GM10266 (cell line): ENCODE results near the gene VPS9D1.
"Not testable (repeated sequence)": the region's sequence is repeated elsewhere in the genome, so short reads cannot be mapped to it uniquely, and the experiment has no call there.

Source experiments
- DNase-seq: peaks from one replicate; pipeline ENCODE4 v3.0.0; 2012; ENCODE audit errors: extremely low spot score
- TF ChIP-seq, protein P1 (sequence below): IDR thresholded peaks from 2 replicates; pipeline ENCODE4 v1.5.1; 2012; ENCODE audit warnings: mild to moderate bottlenecking, low read depth; ENCODE audit not compliant: control insufficient read depth, insufficient read depth; ENCODE audit errors: missing control alignments

VPS9D1 gene

DNA sequence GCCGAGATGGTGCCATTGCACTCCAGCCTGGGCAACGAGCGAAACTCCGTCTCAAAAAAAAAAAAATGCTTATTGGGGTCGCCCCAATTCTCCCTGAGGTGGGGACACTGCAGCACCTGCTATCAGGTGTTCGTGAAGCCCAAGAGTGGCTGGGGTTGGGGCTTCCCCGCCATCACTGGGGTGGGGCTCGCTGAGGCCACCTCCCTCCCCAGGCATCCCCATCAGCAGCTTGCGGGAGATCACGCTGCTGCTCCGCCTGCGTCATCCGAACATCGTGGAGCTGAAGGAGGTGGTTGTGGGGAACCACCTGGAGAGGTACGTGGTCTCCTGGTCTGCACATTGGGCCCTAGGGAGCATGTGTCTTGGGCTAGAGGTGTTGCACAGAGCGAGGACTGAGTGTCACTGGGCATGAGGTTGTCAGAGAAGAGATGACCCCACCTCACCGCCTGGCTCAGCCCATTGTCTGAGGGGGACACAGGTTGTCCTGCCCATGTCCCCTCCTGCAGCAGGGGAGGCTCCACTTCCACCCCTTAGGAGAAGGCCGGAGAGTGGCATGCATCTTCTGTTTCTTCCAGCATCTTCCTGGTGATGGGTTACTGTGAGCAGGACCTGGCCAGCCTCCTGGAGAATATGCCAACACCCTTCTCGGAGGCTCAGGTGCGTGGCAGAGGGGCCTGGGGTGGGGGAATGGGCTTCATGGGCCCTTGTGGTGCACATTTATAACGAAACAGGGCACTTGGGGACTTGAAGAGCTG is 29.3 kb downstream of the VPS9D1 start:
- no peak for DNase-seq

DNA sequence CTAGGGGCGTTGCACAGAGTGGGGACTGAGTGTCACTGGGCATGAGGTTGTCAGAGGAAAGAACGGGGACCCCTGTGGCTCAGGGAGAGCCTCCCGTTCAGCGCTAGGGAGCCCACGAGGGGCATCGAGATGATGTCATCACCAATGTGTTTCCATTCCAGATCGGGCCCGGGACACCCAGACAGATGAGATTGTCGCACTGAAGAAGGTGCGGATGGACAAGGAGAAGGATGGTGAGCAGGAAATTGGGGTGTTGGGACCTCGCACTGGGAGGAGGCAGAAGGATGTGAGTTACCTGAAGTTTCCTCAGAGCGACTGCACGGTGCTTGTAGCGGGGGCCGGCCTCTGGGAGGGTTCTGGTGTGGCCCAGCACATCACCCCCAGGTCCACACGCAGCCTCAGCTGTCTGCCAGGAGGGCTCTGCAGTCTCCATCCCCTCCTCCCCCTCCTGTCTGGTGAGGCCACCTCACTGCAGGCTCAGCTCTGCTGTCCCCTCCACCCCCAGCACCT is 30.3 kb downstream of the VPS9D1 start:
- TF ChIP-seq, protein P1, sequence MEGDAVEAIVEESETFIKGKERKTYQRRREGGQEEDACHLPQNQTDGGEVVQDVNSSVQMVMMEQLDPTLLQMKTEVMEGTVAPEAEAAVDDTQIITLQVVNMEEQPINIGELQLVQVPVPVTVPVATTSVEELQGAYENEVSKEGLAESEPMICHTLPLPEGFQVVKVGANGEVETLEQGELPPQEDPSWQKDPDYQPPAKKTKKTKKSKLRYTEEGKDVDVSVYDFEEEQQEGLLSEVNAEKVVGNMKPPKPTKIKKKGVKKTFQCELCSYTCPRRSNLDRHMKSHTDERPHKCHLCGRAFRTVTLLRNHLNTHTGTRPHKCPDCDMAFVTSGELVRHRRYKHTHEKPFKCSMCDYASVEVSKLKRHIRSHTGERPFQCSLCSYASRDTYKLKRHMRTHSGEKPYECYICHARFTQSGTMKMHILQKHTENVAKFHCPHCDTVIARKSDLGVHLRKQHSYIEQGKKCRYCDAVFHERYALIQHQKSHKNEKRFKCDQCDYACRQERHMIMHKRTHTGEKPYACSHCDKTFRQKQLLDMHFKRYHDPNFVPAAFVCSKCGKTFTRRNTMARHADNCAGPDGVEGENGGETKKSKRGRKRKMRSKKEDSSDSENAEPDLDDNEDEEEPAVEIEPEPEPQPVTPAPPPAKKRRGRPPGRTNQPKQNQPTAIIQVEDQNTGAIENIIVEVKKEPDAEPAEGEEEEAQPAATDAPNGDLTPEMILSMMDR, result no peak
- DNase-seq, result peak; percentile 5

More for the DNA sequence above, 29.3 kb downstream of the VPS9D1 start:
- TF ChIP-seq, protein P1, result no peak

DNA sequence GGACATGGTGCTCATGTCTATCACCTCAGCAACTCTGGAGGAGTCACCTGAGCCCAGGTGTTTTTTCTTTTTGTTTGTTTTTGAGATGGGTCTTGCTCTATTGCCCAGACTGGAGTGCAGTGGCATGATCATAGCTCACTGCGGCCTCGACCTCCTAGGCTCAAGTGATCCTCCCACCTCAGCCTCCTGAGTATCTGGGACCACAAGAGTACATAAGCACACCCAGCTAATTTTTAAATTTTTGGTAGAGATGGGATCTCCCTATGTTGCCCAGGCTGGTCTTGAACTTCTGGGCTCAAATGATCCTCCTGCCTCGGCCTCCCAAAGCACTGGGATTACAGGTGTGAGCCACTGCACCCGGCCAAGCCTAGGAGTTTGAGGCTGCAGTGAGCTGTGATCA is 31.1 kb downstream of the VPS9D1 start:
- DNase-seq, result not testable (repeated sequence)

DNA sequence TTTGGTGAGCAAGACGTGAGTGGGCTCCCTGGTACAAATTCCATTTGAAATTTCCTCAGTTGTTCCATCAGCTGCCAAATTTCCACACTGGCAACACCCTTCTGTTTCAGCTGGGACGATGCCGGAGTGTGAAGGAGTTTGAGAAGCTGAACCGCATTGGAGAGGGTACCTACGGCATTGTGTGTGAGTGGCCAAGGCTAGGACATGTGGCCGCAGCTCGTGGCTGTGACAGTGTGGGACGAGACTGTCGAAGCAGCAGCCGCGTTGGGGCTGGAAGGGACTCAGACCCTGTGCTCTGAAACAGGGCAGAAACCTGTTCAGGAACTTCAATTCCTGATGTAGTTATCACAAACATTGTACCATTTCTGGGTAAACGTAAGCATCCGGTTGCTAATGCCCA is 31.6 kb downstream of the VPS9D1 start:
- TF ChIP-seq, protein P1, result no peak
- DNase-seq, result no peak

DNA sequence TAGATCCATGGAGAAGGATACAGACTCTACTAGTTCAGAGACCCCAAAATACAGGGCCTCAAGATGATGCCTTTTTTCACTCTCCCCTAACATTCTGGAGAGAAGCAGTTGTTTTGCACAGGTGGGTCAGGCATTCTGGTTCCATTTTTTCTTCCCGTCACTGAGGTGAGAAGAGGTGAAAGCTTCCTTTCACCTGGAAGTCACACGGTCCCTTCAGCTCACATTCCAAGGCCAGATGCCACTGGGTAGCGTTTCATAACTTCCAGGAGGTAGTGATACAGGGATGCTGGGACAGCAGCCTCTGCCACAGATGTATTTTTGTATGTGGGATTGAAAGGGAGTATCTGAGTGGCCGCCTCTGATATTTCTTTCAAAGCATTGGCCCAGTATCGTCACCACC is 32.3 kb downstream of the VPS9D1 start:
- TF ChIP-seq, protein P1, result no peak
- DNase-seq, result no peak

DNA sequence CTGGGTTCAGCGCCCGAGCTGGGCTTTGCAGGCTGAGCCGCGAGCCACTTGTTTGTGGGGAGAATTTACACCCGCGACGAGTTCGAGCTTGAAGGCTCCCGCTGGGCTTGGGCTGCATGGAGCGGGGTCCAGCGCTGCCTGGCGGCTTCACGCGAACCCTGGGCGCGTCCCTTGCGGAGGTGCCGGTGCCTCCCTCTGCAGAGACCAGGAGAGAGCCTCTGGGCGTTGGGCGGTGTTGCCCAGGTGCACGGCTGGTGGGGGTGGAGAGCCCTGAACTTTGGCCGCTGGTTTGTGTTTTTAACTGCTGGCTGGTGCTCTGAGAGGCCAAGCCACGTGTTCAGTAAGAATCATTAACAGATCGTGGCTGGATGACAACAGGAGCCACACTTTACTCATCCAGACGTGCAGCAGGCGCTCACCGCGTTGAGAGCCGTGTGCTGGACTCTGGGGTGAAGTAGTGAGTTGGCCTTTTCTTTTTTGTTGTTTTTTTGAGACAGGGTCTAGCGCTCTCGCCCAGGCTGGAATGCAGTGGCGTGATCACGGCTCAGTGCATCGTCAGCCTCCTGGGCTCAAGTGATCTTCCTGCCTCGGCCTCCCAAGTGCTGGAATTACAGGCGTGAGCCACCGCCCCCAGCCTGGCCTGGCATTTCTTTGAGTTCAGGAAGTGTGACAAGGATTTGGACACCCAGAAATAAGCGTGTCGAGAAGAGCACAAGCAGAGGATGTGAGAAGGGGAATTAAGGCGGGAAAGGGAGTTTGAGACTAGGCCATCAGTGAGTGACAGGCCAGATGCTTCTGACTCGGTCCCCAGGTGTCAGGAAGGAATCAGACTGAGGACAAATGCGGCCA is 33.4 kb downstream of the VPS9D1 start:
- TF ChIP-seq, protein P1, result no peak
- no peak for DNase-seq

DNA sequence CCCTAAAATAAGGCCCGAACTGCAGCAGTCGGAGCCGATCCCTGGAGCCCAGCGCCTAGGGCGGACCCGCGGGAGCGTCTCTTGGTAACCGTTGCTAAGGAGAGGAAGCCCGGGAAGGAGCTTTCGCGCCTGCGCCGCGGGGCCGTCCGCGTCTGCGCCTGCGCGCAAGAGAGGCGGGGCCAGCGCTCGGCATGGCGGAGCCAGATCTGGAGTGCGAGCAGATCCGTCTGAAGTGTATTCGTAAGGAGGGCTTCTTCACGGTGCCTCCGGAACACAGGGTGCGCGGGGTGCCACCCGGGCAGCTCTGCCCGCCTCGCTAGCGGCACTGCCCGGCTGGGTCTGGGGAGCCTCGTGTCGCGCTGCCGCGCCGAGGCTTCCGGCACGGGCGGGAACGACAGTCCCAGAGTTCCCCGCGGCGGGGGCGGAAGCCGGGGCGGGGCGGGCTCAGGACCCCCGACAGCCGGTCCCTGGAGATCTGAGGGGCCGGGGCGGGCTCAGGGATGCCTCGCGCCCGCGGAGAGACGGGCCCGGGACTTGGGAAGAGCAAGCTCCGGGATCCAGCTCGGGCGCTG is 34.1 kb downstream of the VPS9D1 start, which contains the start of gene CDK10:
Gene CDK10 (plus strand): TSS at position 170 of the 572 bp plus-strand sequence. CDS start 22 bp downstream, at position 192.
- peak; percentile 99 for DNase-seq
- TF ChIP-seq, protein P1, result no peak
